IPS-NIHi7 (cell line): ENCODE measurements around the gene NBPF1.
"Not testable (repeated sequence)": the region's sequence is repeated elsewhere in the genome, so short reads cannot be mapped to it uniquely, and the experiment has no call there.

ENCODE experiments used
- DNase-seq: peaks from one replicate; pipeline ENCODE4 v3.0.0; 2012; ENCODE audit warnings: mixed read lengths; ENCODE audit errors: extremely low spot score

The NBPF1 gene

GRCh38 chr1:16513412-16514106 lies 99.8 kb downstream of the NBPF1 start:
- DNase-seq, result peak; percentile 60

GRCh38 chr1:16512624-16513411 lies 100.5 kb downstream of the NBPF1 start:
- DNase-seq, result not testable (repeated sequence)
